Fibroblast of mammary gland (primary cell): ENCODE data around the gene REXO1.

ENCODE experiments used
- DNase-seq: peaks from one replicate; pipeline ENCODE4 v3.0.0-alpha.2; 2010; ENCODE audit warnings: low read depth
- H3K4me3 ChIP-seq: 2 replicates; pipeline ENCODE4 v1.5.1; 2011; ENCODE audit warnings: low read depth, mild to moderate bottlenecking, low read length, moderate library complexity; ENCODE audit not compliant: control insufficient read depth
- TF ChIP-seq, protein P1 (sequence below): conservative IDR thresholded peaks from 2 replicates; pipeline ENCODE4 v1.5.1; 2011; ENCODE audit warnings: low read depth, low read length, inconsistent platforms; ENCODE audit not compliant: control insufficient read depth, insufficient read depth

The REXO1 gene

DNA sequence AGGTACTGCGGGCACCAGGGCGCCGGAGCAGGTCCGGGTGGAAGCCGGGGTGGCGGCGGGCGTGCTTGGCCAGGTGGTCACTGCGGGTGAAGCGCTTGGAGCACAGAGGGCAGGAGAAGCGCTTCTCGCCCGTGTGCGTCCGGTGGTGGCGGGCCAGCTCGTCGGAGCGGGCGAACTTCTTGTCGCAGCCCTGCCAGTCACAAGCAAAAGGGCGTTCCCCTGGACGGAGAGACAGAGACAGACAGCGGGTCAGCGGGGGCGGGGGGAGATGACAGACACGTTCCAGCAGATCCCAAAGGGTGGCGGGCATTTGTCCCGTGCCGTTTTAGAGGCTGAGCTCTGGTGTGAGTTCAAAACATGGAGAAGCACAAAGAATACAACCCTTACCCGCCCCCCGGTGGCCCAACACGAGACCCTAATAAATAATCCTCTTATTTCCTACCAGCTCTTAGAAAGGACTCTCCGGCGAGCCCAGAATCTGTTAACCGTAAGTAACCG is 6.3 kb upstream of the REXO1 start:
- TF ChIP-seq, protein P1, sequence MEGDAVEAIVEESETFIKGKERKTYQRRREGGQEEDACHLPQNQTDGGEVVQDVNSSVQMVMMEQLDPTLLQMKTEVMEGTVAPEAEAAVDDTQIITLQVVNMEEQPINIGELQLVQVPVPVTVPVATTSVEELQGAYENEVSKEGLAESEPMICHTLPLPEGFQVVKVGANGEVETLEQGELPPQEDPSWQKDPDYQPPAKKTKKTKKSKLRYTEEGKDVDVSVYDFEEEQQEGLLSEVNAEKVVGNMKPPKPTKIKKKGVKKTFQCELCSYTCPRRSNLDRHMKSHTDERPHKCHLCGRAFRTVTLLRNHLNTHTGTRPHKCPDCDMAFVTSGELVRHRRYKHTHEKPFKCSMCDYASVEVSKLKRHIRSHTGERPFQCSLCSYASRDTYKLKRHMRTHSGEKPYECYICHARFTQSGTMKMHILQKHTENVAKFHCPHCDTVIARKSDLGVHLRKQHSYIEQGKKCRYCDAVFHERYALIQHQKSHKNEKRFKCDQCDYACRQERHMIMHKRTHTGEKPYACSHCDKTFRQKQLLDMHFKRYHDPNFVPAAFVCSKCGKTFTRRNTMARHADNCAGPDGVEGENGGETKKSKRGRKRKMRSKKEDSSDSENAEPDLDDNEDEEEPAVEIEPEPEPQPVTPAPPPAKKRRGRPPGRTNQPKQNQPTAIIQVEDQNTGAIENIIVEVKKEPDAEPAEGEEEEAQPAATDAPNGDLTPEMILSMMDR = no peak
- no peak overlapping the region for H3K4me3 ChIP-seq
- no peak for DNase-seq

DNA sequence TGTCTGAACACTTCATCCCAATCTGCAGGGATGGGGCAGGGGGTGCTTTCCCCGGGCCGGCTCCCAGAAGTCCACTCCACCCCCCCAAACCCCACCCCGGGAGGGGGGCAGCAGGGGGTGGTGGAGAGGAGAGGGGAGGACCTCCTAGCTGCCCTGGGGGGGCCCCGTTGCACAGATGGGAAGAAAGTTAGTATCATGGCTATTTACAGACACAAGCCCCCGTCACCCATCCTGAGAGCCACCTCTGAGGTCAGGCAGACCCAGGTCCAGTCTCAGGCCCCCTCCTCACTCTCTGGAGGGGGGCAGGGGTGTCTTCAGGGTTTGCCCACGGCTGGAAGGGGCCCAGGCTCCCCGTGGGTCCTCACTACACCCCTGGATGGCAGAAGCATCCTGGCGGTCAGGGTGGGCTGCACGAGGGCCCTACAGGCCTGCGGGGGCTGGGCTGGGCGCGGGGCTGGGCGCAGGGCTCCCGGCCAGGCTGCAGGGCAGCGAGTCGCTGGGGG is 5.8 kb upstream of the REXO1 start:
- DNase-seq = no peak
- no peak overlapping the region for H3K4me3 ChIP-seq
- TF ChIP-seq, protein P1 = no peak

DNA sequence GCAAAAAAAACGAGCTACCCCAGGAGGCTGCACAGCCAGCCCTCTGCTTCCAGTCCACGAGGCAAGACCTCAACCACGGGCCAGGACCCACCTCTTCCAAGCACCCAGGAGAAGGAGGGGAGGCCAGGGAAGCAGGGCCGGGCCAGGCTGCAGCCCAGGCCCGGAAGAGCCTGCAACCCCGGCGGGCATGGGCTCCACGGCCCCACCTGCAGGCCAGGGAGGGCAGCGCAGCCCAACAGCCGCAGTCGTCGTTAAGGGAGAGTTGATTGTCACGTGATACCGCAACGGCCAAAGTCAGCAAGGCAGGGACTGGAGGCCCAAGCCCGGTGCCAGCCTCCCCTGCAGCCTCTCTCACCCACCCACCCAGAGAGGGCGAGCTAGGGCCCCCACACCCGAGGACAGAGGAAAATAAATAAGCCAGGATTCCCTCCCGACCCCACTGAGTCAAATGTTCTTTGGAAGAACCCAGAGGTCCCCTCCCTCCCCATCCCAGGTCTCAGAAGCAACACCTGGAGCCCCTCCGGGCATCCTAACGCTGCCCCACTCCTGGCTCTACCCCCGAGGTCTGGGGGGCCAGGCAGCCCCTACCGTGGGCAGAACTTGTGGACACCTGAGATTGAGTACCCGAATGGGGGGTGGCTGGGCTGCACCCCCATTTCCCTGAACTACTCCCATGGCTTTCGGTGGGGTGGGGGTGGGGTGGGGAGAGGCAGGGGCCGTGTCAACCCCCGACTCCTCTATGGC is 5.2 kb upstream of the REXO1 start:
- peak; percentile 76 for DNase-seq
- TF ChIP-seq, protein P1 = peak; percentile 76
- H3K4me3 ChIP-seq = no peak overlapping the region

DNA sequence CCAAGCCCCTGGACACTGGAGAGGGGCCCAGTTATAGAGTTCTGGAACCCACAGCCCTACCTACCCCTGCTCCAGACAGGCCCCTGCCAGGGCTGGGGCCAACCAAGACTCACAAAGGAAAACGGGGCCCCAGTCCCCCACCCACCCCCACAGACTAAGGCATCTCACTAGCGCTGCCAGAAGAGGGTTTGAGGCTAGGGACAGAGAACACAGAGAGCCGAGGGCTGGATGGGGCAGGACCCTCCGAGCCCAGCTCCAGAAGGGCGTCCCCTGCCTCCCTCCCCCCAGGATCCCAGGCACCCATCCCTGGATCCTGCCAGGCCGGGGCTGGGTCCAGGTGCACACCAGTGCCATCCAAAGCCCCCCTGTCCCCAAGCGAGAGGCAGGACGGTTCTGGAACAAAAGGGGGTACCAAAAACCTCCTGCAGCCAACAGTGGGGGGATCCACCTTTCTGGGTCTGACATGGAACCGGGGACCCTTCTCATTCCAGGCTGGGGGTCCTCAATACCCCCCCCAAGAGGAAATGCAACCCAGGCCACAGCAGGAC is 4.4 kb upstream of the REXO1 start:
- no peak overlapping the region for H3K4me3 ChIP-seq
- no peak for DNase-seq
- TF ChIP-seq, protein P1 = no peak

DNA sequence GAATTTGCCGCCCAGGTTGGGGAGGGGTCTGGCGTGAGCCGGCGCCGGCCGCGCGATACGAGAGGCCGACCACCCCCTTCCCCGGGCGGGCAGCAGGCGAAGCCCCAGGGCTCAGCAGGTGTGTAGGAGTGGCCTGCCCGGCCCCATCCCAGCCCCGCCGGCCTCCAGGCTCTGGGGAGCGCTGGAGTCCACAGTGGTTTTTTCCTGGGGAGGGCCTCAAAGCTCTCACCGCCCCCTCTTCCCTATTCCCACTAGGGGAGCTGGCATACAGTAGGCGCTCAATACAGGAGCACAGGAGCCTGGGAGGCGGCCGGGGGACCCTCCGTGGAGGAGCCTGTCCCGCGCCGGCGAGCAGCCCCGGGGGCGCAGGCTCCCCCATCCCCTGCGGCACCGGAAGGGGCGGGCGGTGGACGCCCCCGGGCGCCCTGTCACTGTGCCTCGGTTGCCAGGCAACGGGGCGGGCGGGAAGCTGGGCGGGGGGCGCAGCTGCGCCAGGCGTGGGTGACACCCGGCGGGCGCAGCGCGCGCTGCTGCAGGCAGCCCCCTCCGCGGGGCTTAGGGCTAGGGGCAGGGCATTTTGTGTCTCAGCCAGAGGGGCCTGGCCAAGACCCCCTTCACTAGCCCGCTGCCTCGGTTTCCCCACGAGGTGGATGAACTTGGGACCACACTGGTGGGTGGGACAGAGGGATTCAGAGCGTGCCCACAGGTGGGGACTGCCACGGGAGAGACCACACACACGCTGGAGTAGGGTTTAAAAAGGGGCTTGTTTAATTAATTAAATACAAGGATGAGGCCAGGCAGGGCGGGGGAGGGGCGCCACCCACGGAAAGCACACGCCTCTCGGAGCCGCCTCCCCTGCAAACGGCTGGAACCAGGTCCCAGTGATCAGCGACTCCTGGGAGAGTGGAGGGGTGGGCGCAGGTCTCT is 3.6 kb upstream of the REXO1 start:
- no peak overlapping the region for H3K4me3 ChIP-seq
- no peak for DNase-seq
- TF ChIP-seq, protein P1 = no peak

DNA sequence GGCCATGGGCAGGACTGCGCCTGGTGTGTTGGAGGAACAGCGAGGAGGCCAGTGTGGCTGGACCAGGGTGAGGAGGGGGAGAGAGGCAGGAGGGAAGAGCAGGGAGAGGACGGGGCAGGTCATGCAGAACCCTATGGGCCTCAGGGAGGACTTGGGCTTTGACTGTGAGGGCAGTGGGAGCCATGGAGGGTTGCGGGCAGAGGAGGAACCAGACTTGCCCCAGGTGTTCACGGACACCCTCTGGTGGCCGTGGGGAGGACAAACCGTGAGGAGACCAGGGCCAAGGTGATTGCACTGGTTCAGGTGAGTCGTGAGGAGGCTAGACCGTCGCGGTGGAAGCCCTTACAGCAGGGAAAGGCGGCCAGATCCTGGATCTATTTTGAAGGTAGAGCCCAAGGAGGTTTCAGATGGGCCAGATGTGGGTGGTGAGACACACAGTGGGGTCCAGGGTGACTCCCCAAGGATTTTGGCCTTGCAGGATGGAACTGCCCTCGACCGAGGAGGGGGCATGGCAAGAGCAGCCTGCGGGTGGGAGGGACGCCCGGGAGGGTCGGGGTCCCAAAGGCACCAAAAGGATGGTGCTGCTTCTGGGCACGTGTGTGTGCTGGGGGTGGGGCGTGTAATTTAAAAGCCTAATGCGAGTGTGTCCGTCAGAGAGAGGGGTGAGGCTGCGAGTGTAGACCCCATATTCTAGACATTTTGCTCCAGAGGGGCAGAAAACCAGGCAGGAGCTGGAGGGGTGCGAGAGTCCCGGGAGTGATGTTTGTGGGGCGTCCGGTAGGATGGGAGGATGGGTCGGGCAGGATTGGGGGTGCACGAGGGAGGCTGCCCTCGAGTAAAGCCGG is 2.7 kb upstream of the REXO1 start:
- no peak for DNase-seq
- no peak overlapping the region for H3K4me3 ChIP-seq
- TF ChIP-seq, protein P1 = peak; percentile 19
